Breast epithelium (tissue), 4 donors: ENCODE measurements around the gene HYOU1. TPM values are rescaled to one million over a fixed set of nuclear protein-coding genes. Genes with fewer than 3 reads are reported as not detected.
A peak's percentile ranks its signal among the peaks of the same experiment; 100 is the strongest.

ENCODE experiments used
- DNase-seq, 2 donors: peaks; one replicate each; pipeline ENCODE4 v3.0.0-alpha.2; 2019; ENCODE audit warnings: low spot score in 2 of 2
- H3K27ac ChIP-seq, 2 donors: fragments of 200-600 bp; sonication (generic) in 1 of 2; one replicate each; pipeline ENCODE4 v1.5.1; 2016 to 2019; ENCODE audit warnings: mild to moderate bottlenecking in 1 of 2
- H3K27me3 ChIP-seq, 2 donors: fragments of 200-600 bp; sonication (generic) in 1 of 2; one replicate each; pipeline versions ENCODE4 v1.5.1 to v1.6.0; 2017 to 2019; ENCODE audit warnings: control low read depth in 1 of 2, mild to moderate bottlenecking in 1 of 2
- H3K36me3 ChIP-seq: fragments of 200-600 bp; one replicate; pipeline ENCODE4 v1.5.1; 2019
- H3K4me1 ChIP-seq, 2 donors: fragments of 200-600 bp; sonication (generic); one replicate each; pipeline ENCODE4 v1.5.1; 2016 to 2019; ENCODE audit warnings: control low read depth in 1 of 2
- H3K4me3 ChIP-seq, 3 donors: fragments of 200-600 bp; sonication (generic); 1 replicate in 2 of 3; 2 replicates in 1 of 3; pipeline ENCODE4 v1.5.1; 2016 to 2019; ENCODE audit warnings: mild to moderate bottlenecking in 3 of 3, moderate library complexity in 2 of 3
- H3K9me3 ChIP-seq, 2 donors: fragments of 200-600 bp; sonication (generic) in 1 of 2; one replicate each; pipeline ENCODE4 v1.5.1; 2016 to 2019; ENCODE audit warnings: control low read depth in 1 of 2
- POLR2A ChIP-seq: fragments of 450-650 bp; IDR thresholded peaks from one replicate; pipeline ENCODE4 v1.6.1; 2016; ENCODE audit warnings: antibody characterized with exemption, mild to moderate bottlenecking, moderate library complexity
- POLR2AphosphoS5 ChIP-seq, 3 donors: sonication (generic); formaldehyde crosslinking; IDR thresholded peaks; one replicate each; pipeline ENCODE4 v1.6.1; 2017; ENCODE audit warnings: antibody characterized with exemption in 3 of 3
- intact Hi-C: fragments of 100-400 bp; cut with DNase I; formaldehyde crosslinking; loops from one replicate; pipeline ENCODE4 v1.15.1; 2023; ENCODE audit warnings: low total_unique reads
- total RNA-seq, 3 donors: library from RNA; depleted of rRNA; stranded (reverse); fragments of >200 nt; gene quantifications; one replicate each; pipeline ENCODE4 v1.1.0, GENCODE V29; 2016
- TF ChIP-seq, protein P1 (sequence below), 3 donors: fragments of 450-650 bp; IDR thresholded peaks; one replicate each; pipeline ENCODE4 v1.5.1; 2016 to 2017; ENCODE audit warnings: antibody characterized with exemption in 3 of 3, mild to moderate bottlenecking in 3 of 3, moderate library complexity in 3 of 3

The HYOU1 gene
- total RNA-seq, 3 donors from 2014 or later, result 37.0 to 73.7 (median 57.5) TPM

DNA sequence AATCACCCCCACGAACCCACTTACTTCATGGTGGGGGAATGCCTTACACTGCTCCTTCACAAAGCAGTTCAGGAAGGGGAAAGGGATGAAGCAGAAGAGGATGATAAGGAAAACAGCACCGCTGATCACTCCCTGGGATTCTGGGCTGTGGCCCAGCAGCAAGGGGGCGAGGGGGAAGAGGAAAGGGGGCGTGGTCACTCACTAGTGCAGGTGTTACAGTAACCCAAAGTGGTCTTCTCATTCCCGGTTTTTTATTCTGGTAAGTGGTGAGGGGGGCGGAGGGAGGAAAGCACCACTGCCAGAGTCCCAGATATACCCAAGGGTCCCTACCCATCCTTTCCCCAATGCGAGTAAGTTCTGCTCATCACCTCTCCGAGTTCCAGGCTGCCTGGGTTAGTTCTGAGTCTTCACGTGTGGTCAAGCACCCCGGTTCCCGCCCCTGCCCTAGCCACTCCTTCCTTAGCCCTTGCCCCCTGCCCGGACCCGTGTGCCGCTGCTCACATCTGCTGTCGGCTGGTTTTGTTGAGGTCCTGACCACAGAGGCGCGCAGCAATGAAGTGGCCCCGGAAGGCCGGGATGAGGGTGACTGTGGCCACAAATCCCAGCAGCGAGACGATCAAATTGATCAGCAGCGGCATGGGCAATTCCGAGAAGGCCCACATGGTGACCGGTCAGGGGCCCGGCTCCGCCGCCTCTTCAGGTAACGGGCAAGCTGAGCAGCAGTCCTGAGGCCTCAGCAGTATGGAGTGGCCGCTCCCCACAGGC lies 44.2 kb upstream of the HYOU1 start:
- Histone ChIP-seq H3K27ac (peak overlapping the region; percentile 94 to 97), H3K9me3 (no peaks in the 10 kb centered on the region), H3K27me3 (no peaks in the 10 kb centered on the region), H3K36me3 (peaks cover 11% of the 10 kb centered on the region), H3K4me3 (peak overlapping the region; percentile 75 to 97 (median 83)), H3K4me1 (peaks cover 4 to 17% of the 10 kb centered on the region in 2 donors)
- DNase-seq, result no peak
- intact Hi-C loops, result no loop called here
- no peak for TF ChIP-seq POLR2AphosphoS5 (IDR thresholded peaks at IDR 0.05)
- TF ChIP-seq, protein P1, sequence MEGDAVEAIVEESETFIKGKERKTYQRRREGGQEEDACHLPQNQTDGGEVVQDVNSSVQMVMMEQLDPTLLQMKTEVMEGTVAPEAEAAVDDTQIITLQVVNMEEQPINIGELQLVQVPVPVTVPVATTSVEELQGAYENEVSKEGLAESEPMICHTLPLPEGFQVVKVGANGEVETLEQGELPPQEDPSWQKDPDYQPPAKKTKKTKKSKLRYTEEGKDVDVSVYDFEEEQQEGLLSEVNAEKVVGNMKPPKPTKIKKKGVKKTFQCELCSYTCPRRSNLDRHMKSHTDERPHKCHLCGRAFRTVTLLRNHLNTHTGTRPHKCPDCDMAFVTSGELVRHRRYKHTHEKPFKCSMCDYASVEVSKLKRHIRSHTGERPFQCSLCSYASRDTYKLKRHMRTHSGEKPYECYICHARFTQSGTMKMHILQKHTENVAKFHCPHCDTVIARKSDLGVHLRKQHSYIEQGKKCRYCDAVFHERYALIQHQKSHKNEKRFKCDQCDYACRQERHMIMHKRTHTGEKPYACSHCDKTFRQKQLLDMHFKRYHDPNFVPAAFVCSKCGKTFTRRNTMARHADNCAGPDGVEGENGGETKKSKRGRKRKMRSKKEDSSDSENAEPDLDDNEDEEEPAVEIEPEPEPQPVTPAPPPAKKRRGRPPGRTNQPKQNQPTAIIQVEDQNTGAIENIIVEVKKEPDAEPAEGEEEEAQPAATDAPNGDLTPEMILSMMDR (IDR thresholded peaks at IDR 0.05), result no peak
- no peak for TF ChIP-seq POLR2A

DNA sequence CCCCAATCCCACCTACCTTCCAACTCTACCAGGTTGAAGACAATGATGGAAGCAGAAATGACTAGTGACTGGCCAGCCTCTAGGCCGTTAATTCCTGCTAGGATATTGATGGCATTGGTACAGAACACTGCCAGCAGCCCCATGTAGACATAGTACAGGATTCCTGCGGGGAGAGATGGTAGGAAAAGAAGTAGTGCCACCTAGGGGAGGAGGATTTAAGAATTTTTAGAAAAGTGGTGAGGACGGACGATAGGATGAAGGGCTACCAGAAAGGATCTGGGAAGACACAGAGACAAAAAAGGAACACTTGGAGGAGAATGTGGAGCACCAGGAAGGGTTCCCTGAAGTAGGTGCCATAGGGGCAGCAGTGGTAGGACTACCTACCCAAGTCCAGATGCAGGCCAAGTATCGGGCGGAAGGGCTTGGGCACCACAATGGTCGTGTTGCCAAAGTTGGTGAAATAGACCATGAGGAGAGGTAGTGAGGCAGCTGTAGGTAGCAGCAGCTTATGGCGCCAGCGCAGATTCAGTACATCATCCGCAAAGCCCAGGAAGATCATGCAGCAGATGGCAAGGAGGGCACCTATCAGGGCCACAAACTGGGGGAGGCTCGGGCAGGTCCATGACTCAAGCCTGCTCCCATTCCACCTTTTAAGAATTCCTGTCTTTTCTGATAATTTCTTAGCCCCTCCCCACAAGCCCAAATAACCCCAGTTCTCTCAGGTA lies 43.4 kb upstream of the HYOU1 start:
- Histone ChIP-seq H3K4me3 (peak overlapping the region; percentile 75 to 97 (median 83)), H3K4me1 (peaks cover 4 to 17% of the 10 kb centered on the region in 2 donors), H3K27me3 (no peaks in the 10 kb centered on the region), H3K9me3 (no peaks in the 10 kb centered on the region), H3K27ac (peak overlapping the region in 1 of 2 donors; percentile 94), H3K36me3 (peaks cover 11% of the 10 kb centered on the region)
- DNase-seq, result no peak
- TF ChIP-seq POLR2A, result no peak
- TF ChIP-seq, protein P1 (IDR thresholded peaks at IDR 0.05), result no peak
- no peak for TF ChIP-seq POLR2AphosphoS5 (IDR thresholded peaks at IDR 0.05)
- intact Hi-C loops, result no loop called here

DNA sequence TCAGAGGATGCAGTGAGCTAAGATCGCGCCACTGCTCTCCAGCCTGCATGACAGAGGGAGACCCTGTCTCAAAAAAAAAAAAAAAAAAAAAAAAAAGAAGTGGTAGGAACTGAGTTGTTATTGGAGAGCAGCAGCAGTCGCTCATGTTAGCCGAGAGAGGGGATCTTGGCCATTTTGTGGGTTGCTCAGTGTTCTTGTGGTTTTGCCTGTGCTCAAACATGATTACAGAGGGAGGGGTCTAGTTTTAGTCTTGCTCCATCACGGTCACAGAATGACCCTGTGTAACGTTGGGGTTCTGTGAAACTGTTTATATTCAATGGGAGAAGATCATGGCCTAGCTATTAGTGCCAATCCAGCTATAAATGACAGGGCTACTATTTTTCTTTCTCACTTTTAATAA lies 42.7 kb upstream of the HYOU1 start:
- H3K4me3 ChIP-seq, result no peak overlapping the region
- TF ChIP-seq POLR2AphosphoS5 (IDR thresholded peaks at IDR 0.05) (no peak), POLR2A (no peak)
- TF ChIP-seq, protein P1 (IDR thresholded peaks at IDR 0.05), result no peak
- H3K27ac ChIP-seq, result no peak overlapping the region
- no peak for DNase-seq
- H3K36me3 ChIP-seq, result peaks cover 11% of the 10 kb centered on the region
- no peaks in the 10 kb centered on the region for H3K9me3 ChIP-seq
- H3K4me1 ChIP-seq, result peaks cover 4 to 17% of the 10 kb centered on the region in 2 donors
- no peaks in the 10 kb centered on the region for H3K27me3 ChIP-seq
- intact Hi-C loops, result no loop called here

DNA sequence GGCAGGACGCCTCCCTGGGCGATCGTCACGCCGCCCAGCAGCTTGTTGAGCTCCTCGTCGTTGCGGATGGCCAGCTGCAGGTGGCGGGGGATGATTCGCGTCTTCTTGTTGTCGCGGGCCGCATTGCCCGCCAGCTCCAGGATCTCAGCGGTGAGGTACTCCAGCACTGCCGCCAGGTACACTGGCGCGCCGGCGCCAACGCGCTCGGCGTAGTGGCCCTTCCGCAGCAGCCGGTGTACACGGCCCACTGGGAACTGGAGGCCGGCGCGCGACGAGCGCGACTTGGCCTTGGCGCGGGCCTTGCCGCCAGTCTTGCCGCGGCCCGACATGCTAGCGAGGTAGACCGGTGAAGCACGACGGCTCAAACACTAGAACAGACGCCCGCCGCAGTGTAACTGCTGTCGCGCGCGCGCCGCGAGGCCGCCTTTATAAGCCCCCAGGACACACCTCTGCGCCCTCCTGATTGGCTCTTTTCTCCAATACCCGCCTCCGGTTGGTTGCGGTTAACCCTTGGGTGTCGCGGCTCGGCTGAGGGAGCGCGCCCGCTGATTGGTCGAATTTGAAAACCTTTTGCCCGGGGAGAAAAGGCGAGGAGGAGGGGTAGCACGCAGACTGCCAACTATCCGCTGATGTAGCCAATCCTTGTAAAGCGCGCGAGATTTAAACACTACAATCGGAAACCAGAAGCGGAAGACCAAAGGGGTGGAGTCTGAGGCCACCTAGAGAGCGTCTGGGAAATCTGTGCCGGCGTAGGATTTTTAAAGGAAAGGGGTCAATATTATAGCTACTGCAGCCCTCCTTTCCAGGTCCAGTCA lies 38.3 kb upstream of the HYOU1 start:
- intact Hi-C loops, result loop anchor here (1.0 kb wide), 1 partner anchor 10 kb away; no protein-coding TSS in a partner anchor
- Histone ChIP-seq H3K36me3 (peaks cover 11% of the 10 kb centered on the region), H3K27ac (peak overlapping the region; percentile 92 to 97), H3K4me1 (peaks cover 6 to 9% of the 10 kb centered on the region in 2 donors), H3K9me3 (no peaks in the 10 kb centered on the region), H3K4me3 (peak overlapping the region; percentile 62 to 93 (median 71)), H3K27me3 (no peaks in the 10 kb centered on the region)
- peak; percentile 99 to 100 for DNase-seq
- TF ChIP-seq POLR2AphosphoS5 (IDR thresholded peaks at IDR 0.05), result peak; percentile 97 to 99 (median 99)
- TF ChIP-seq, protein P1 (IDR thresholded peaks at IDR 0.05), result peak in 2 of 3 donors; percentile 42 to 58
- peak; percentile 96 for TF ChIP-seq POLR2A
